ENCODE data around the gene GJA4.

GRCh38 chr1:34754964-34755637 is 37.7 kb upstream of the GJA4 start, which contains the start of gene GJB5:
- TF ChIP-seq CTCF (IDR thresholded peaks at IDR 0.05 in 2 of 3, conservative IDR thresholded peaks at IDR 0.05 in 1 of 3; ENCODE audit: borderline replicate concordance in 1 of 3, insufficient read depth in 1 of 3, low read depth in 2 of 3, low read length in 2 of 3), result no peak
- TF ChIP-seq ZNF274 (IDR thresholded peaks at IDR 0.05; ENCODE audit: low read depth, low read length), result no peak
- no peak for TF ChIP-seq SP1 (IDR thresholded peaks at IDR 0.05; ENCODE audit: low read depth)
